ENCODE data around the gene TMPRSS3.

The TMPRSS3 gene

DNA sequence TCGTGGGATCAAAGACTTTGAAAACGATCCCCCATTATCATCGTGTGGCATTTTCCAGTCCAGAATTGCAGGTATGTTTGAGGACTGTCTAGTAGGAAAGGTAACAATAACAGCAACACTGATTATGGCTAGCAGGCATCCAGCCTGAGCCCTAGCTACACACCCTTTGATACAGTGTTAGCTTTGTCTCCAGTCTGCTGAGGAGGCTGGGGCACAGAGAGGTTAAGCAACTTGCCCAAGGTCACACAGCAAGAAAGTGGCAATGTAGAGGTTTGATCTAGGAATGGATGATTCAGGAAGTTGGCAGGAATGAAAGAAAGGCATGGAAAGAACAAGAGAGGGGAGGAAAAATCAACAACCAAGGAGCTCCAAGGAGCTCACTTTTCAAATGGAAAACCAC, 39.0 kb upstream of the TMPRSS3 start:
- peaks cover 99% of the 10 kb centered on the region for H3K36me3 Mint-ChIP-seq (ENCODE audit: low read depth)
- peaks cover 64% of the 10 kb centered on the region for H3K4me1 Mint-ChIP-seq (ENCODE audit: low read depth)
- H3K27ac Mint-ChIP-seq: peak overlapping the region; percentile 33
- no peaks in the 10 kb centered on the region for H3K27me3 Mint-ChIP-seq
- no peak overlapping the region for H3K4me3 Mint-ChIP-seq
- DNase-seq: no peak
- H3K9me3 Mint-ChIP-seq: peaks cover 11% of the 10 kb centered on the region

- Mint-ChIP-seq H3K4me3 (no peak overlapping the region), H3K27me3 (no peaks in the 10 kb centered on the region), H3K9me3 (peaks cover 11% of the 10 kb centered on the region), H3K4me1 (ENCODE audit: low read depth) (peaks cover 56% of the 10 kb centered on the region), H3K36me3 (ENCODE audit: low read depth) (peaks cover 99% of the 10 kb centered on the region), H3K27ac (peak overlapping the region; percentile 30)
- no peak for DNase-seq
These were observed 38.2 kb upstream of the TMPRSS3 start for GRCh38 chr21:42433946-42434551.

DNA sequence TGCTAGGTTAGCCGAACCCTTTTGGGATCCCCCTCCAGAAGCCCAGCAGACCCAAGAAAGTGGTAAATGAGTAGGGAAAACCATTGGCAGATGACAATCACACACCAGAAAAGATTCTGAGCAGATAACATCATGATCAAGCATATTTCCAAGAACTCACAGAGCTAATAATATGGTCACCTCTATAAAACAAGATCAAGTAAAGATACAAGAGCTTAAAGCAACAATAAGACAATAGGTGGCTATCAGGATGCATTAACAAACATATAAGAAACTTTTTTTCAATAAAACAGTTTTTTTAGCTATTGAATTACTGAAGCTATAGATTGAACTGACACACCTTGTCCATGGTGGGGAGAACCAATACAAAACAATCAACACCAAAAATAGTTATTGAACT, 36.8 kb upstream of the TMPRSS3 start:
- peaks cover 11% of the 10 kb centered on the region for H3K9me3 Mint-ChIP-seq
- peaks cover 99% of the 10 kb centered on the region for H3K36me3 Mint-ChIP-seq (ENCODE audit: low read depth)
- no peak overlapping the region for H3K4me3 Mint-ChIP-seq
- peaks cover 47% of the 10 kb centered on the region for H3K4me1 Mint-ChIP-seq (ENCODE audit: low read depth)
- no peak for DNase-seq
- no peak overlapping the region for H3K27ac Mint-ChIP-seq
- no peaks in the 10 kb centered on the region for H3K27me3 Mint-ChIP-seq

DNA sequence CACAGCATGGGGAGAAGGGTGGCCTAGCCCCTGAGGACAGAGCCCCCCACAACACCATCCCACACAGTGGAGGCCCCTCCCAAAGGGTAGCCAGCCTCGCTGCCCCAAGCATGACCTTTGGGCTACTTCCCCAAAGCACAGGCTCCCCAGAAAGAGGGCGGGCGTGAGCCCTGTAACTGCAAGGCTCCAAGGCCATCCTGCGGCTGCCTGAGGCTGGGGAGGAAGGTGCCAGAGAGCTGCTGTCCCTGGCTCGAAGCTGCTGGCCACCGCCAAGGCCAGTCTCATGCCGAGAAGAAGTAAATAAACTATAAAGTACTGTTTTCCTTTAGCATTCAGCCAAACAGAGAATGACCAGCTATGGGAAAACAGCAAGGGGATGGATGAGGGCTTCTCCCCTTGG, 35.3 kb upstream of the TMPRSS3 start:
- no peak overlapping the region for H3K27ac Mint-ChIP-seq
- peaks cover 11% of the 10 kb centered on the region for H3K9me3 Mint-ChIP-seq
- peaks cover 46% of the 10 kb centered on the region for H3K4me1 Mint-ChIP-seq (ENCODE audit: low read depth)
- H3K27me3 Mint-ChIP-seq: no peaks in the 10 kb centered on the region
- H3K4me3 Mint-ChIP-seq: no peak overlapping the region
- DNase-seq: no peak
- peaks cover 99% of the 10 kb centered on the region for H3K36me3 Mint-ChIP-seq (ENCODE audit: low read depth)

DNA sequence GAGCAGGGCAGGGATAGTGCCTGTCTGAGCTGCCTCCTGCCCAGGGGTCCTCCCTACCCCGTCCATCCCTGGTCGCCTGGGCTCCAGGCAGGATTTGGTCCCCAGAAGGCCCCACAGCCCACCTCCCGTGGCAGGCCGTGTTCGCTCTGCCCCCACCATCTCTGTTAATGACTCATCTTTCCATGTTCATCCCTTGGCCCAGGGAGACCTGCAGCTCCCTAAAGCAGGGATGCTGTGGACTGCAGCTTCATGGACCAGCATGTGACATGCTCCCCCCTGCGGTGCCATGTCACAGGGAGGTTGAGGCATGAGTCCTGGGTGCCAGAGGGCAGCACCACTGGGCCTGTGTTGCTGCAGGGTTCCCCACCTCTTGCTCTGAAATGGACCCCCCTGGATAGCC, 34.7 kb upstream of the TMPRSS3 start:
- Mint-ChIP-seq H3K9me3 (peaks cover 11% of the 10 kb centered on the region), H3K4me1 (ENCODE audit: low read depth) (peaks cover 49% of the 10 kb centered on the region), H3K27ac (no peak overlapping the region), H3K27me3 (no peaks in the 10 kb centered on the region), H3K36me3 (ENCODE audit: low read depth) (peaks cover 100% of the 10 kb centered on the region), H3K4me3 (no peak overlapping the region)
- DNase-seq: no peak

- H3K27ac Mint-ChIP-seq: no peak overlapping the region
- peaks cover 7% of the 10 kb centered on the region for H3K9me3 Mint-ChIP-seq
- H3K4me1 Mint-ChIP-seq (ENCODE audit: low read depth): peaks cover 49% of the 10 kb centered on the region
- H3K27me3 Mint-ChIP-seq: no peaks in the 10 kb centered on the region
- H3K4me3 Mint-ChIP-seq: no peak overlapping the region
- DNase-seq: no peak
- peaks cover 96% of the 10 kb centered on the region for H3K36me3 Mint-ChIP-seq (ENCODE audit: low read depth)
These were observed 34.0 kb upstream of the TMPRSS3 start for GRCh38 chr21:42429856-42430255.

GRCh38 chr21:42429021-42429420, 33.2 kb upstream of the TMPRSS3 start:
- H3K9me3 Mint-ChIP-seq: peaks cover 7% of the 10 kb centered on the region
- no peaks in the 10 kb centered on the region for H3K27me3 Mint-ChIP-seq
- H3K4me1 Mint-ChIP-seq (ENCODE audit: low read depth): peaks cover 49% of the 10 kb centered on the region
- H3K27ac Mint-ChIP-seq: no peak overlapping the region
- DNase-seq: no peak
- peaks cover 94% of the 10 kb centered on the region for H3K36me3 Mint-ChIP-seq (ENCODE audit: low read depth)
- H3K4me3 Mint-ChIP-seq: no peak overlapping the region

GRCh38 chr21:42427809-42428419, 32.1 kb upstream of the TMPRSS3 start:
- Mint-ChIP-seq H3K36me3 (ENCODE audit: low read depth) (peaks cover 94% of the 10 kb centered on the region), H3K4me3 (no peak overlapping the region), H3K4me1 (ENCODE audit: low read depth) (peaks cover 52% of the 10 kb centered on the region), H3K27me3 (no peaks in the 10 kb centered on the region), H3K9me3 (peaks cover 7% of the 10 kb centered on the region), H3K27ac (no peak overlapping the region)
- DNase-seq: no peak

GRCh38 chr21:42426876-42427480, 31.1 kb upstream of the TMPRSS3 start:
- Mint-ChIP-seq H3K27me3 (no peaks in the 10 kb centered on the region), H3K27ac (peak overlapping the region; percentile 55), H3K36me3 (ENCODE audit: low read depth) (peaks cover 94% of the 10 kb centered on the region), H3K4me1 (ENCODE audit: low read depth) (peaks cover 54% of the 10 kb centered on the region), H3K9me3 (no peaks in the 10 kb centered on the region), H3K4me3 (no peak overlapping the region)
- DNase-seq: no peak

DNA sequence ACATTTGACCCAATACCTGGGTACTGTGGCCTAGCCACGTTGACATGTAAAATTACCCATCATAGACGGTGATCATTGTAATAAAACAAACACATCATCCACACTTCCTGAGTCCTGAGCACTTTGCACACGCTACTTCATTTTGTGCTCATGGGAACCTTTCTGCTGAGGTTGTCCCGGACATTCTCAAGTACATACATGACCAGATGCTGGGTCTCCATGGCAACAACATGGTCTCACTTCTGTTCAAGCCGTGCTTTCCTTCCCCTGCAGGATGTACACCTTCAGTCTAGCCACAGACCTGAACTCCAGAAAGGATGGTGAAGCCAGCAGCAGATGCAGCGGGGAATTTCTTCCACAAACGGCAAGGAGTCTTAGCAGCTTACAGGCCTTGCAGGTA, 30.6 kb upstream of the TMPRSS3 start:
- peak; percentile 29 for DNase-seq
- Mint-ChIP-seq H3K27ac (peak overlapping the region; percentile 90), H3K9me3 (no peaks in the 10 kb centered on the region), H3K27me3 (no peaks in the 10 kb centered on the region), H3K4me3 (no peak overlapping the region), H3K4me1 (ENCODE audit: low read depth) (peaks cover 59% of the 10 kb centered on the region), H3K36me3 (ENCODE audit: low read depth) (peaks cover 94% of the 10 kb centered on the region)

GRCh38 chr21:42425591-42425990, 29.7 kb upstream of the TMPRSS3 start:
- Mint-ChIP-seq H3K27me3 (no peaks in the 10 kb centered on the region), H3K27ac (peak overlapping the region; percentile 90), H3K4me3 (peak overlapping the region; percentile 71), H3K9me3 (no peaks in the 10 kb centered on the region), H3K4me1 (ENCODE audit: low read depth) (peaks cover 68% of the 10 kb centered on the region), H3K36me3 (ENCODE audit: low read depth) (peaks cover 94% of the 10 kb centered on the region)
- DNase-seq: peak; percentile 47

- peak; percentile 71 for DNase-seq
- peaks cover 71% of the 10 kb centered on the region for H3K4me1 Mint-ChIP-seq (ENCODE audit: low read depth)
- peaks cover 91% of the 10 kb centered on the region for H3K36me3 Mint-ChIP-seq (ENCODE audit: low read depth)
These were observed 29.2 kb upstream of the TMPRSS3 start for GRCh38 chr21:42424914-42425541.

DNA sequence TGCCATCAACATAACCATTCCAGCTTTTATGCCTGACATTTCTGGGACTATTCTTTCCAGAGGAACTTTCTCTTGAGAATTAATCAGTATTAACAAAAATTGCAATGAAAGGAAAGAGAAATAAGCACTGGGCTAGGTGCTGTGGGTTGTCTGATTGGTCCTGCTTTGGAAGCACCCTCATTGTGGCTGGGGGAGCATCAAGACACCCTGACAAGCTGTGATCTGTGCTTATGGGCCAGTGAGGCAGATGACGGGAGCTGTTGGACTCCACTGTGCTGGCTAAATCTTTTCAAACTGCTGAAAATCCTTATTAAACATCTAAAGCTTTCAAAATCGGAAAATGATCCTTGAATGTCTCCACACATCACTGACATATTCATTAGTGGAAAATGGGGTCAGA, 27.8 kb upstream of the TMPRSS3 start:
- Mint-ChIP-seq H3K4me3 (peak overlapping the region; percentile 71), H3K36me3 (ENCODE audit: low read depth) (peaks cover 91% of the 10 kb centered on the region), H3K27ac (peak overlapping the region; percentile 90), H3K27me3 (no peaks in the 10 kb centered on the region), H3K4me1 (ENCODE audit: low read depth) (peaks cover 84% of the 10 kb centered on the region), H3K9me3 (no peaks in the 10 kb centered on the region)
- peak; percentile 29 for DNase-seq

More at GRCh38 chr21:42424914-42425541, 29.2 kb upstream of the TMPRSS3 start:
- Mint-ChIP-seq H3K27me3 (no peaks in the 10 kb centered on the region), H3K4me3 (peak overlapping the region; percentile 71), H3K9me3 (no peaks in the 10 kb centered on the region), H3K27ac (peak overlapping the region; percentile 90)

GRCh38 chr21:42423197-42423675, 27.4 kb upstream of the TMPRSS3 start:
- H3K4me3 Mint-ChIP-seq: peak overlapping the region; percentile 71
- H3K9me3 Mint-ChIP-seq: no peaks in the 10 kb centered on the region
- peak; percentile 66 for DNase-seq
- H3K4me1 Mint-ChIP-seq (ENCODE audit: low read depth): peaks cover 89% of the 10 kb centered on the region
- no peaks in the 10 kb centered on the region for H3K27me3 Mint-ChIP-seq
- H3K36me3 Mint-ChIP-seq (ENCODE audit: low read depth): peaks cover 91% of the 10 kb centered on the region
- H3K27ac Mint-ChIP-seq: peak overlapping the region; percentile 90
